ENCODE measurements around the gene CRNKL1.
"Not testable (repeated sequence)": the region's sequence is repeated elsewhere in the genome, so short reads cannot be mapped to it uniquely, and the experiment has no call there.

Gene CRNKL1

GRCh38 chr20:20009784-20010253, 42.4 kb downstream of the CRNKL1 start:
- DNase-seq (ENCODE audit: low read depth): no peak

GRCh38 chr20:20005342-20005741, 46.9 kb downstream of the CRNKL1 start:
- DNase-seq (ENCODE audit: low read depth): no peak

GRCh38 chr20:20003955-20004322, 48.3 kb downstream of the CRNKL1 start:
- DNase-seq (ENCODE audit: low read depth): not testable (repeated sequence)

- DNase-seq (ENCODE audit: low read depth): no peak
These were observed 49.0 kb downstream of the CRNKL1 start for GRCh38 chr20:20003031-20003954.

GRCh38 chr20:20002101-20002998, 49.9 kb downstream of the CRNKL1 start:
- no peak for DNase-seq (ENCODE audit: low read depth)

GRCh38 chr20:20000211-20000968, 51.9 kb downstream of the CRNKL1 start:
- no peak for DNase-seq (ENCODE audit: low read depth)

GRCh38 chr20:19998990-19999705, 53.1 kb downstream of the CRNKL1 start:
- DNase-seq (ENCODE audit: low read depth): no peak

GRCh38 chr20:19996917-19997316, 55.3 kb downstream of the CRNKL1 start:
- no peak for DNase-seq (ENCODE audit: low read depth)

GRCh38 chr20:19996222-19996621, 56.0 kb downstream of the CRNKL1 start:
- DNase-seq (ENCODE audit: low read depth): no peak

GRCh38 chr20:19995220-19995863, 56.9 kb downstream of the CRNKL1 start:
- no peak for DNase-seq (ENCODE audit: low read depth)

- DNase-seq (ENCODE audit: low read depth): no peak
These were observed 58.2 kb downstream of the CRNKL1 start for GRCh38 chr20:19993958-19994669.

- no peak for DNase-seq (ENCODE audit: low read depth)
These were observed 59.0 kb downstream of the CRNKL1 start for GRCh38 chr20:19992996-19993908.

- DNase-seq (ENCODE audit: low read depth): no peak
These were observed 60.4 kb downstream of the CRNKL1 start for GRCh38 chr20:19991854-19992253.

GRCh38 chr20:19991308-19991707, 61.0 kb downstream of the CRNKL1 start:
- no peak for DNase-seq (ENCODE audit: low read depth)

- no peak for DNase-seq (ENCODE audit: low read depth)
These were observed 61.4 kb downstream of the CRNKL1 start for GRCh38 chr20:19990850-19991249.

- DNase-seq (ENCODE audit: low read depth): no peak
These were observed 65.2 kb downstream of the CRNKL1 start for GRCh38 chr20:19987046-19987445.

- DNase-seq (ENCODE audit: low read depth): no peak
These were observed 65.8 kb downstream of the CRNKL1 start for GRCh38 chr20:19986419-19986818.
